K562 (cell line): ENCODE results near the gene ZNF219. TPM values are rescaled to one million over a fixed set of nuclear protein-coding genes. Genes with fewer than 3 reads are reported as not detected.

ENCODE experiments used
- CBX1 ChIP-seq: sonication (generic); IDR thresholded peaks from 2 replicates; pipeline ENCODE4 v1.6.1; 2016; ENCODE audit warnings: antibody characterized with exemption, low read depth, mild to moderate bottlenecking
- CTBP1 ChIP-seq: fragments of 450-650 bp; IDR thresholded peaks from 2 replicates; pipeline ENCODE4 v1.6.1; 2016; ENCODE audit warnings: borderline replicate concordance
- DDX20 ChIP-seq: fragments of 450-650 bp; IDR thresholded peaks from 2 replicates; pipeline ENCODE4 v1.6.1; 2016; ENCODE audit warnings: missing genetic modification characterization, low read depth, mild to moderate bottlenecking, missing compliant biosample characterization, moderate library complexity
- DNMT1 ChIP-seq: fragments of 450-650 bp; IDR thresholded peaks from 2 replicates; pipeline ENCODE4 v1.6.1; 2016; ENCODE audit warnings: antibody characterized with exemption, mild to moderate bottlenecking
- EP400 ChIP-seq: fragments of 450-650 bp; IDR thresholded peaks from 2 replicates; pipeline ENCODE4 v1.6.1; 2017; ENCODE audit warnings: antibody characterized with exemption, mild to moderate bottlenecking, moderate library complexity
- ESRRB ChIP-seq: fragments of 250-450 bp; sonication (Bioruptor Pico); IDR thresholded peaks from 2 replicates; pipeline ENCODE4 v1.5.0; 2020; ENCODE audit warnings: mild to moderate bottlenecking, moderate library complexity, borderline replicate concordance
- FOSL1 ChIP-seq: fragments of 200-800 bp; sonication (Bioruptor generic); conservative IDR thresholded peaks from 2 replicates; pipeline ENCODE4 v1.6.1; 2016; ENCODE audit warnings: missing genetic modification characterization, missing compliant biosample characterization
- FOXA1 ChIP-seq: fragments of 450-650 bp; IDR thresholded peaks from 2 replicates; pipeline ENCODE4 v1.6.1; 2016; ENCODE audit warnings: mild to moderate bottlenecking, borderline replicate concordance
- FOXK2 ChIP-seq, 2 experiments: fragments of 450-650 bp; IDR thresholded peaks in 1 of 2; conservative IDR thresholded peaks in 1 of 2; 2 replicates each; pipeline ENCODE4 v1.6.1; 2016; ENCODE audit warnings: low read depth in 2 of 2, mild to moderate bottlenecking in 1 of 2
- KLF6 ChIP-seq: fragments of 250-450 bp; sonication (Bioruptor Pico); IDR thresholded peaks from 2 replicates; pipeline ENCODE4 v1.4.0; 2020; ENCODE audit warnings: mild to moderate bottlenecking, moderate library complexity, borderline replicate concordance
- MEF2A ChIP-seq: IDR thresholded peaks from 2 replicates; pipeline ENCODE4 v1.6.1; 2011; ENCODE audit warnings: low read depth, mild to moderate bottlenecking, low read length, moderate library complexity; ENCODE audit not compliant: control insufficient read depth
- MYNN ChIP-seq, 2 experiments: sonication (generic); formaldehyde crosslinking in 1 of 2; IDR thresholded peaks; 2 replicates each; pipeline versions ENCODE4 v1.5.0 to v1.6.1; 2016 to 2020; ENCODE audit warnings: antibody characterized with exemption in 1 of 2, missing genetic modification reagents in 1 of 2
- NFIX ChIP-seq: fragments of 250-450 bp; sonication (Bioruptor Pico); IDR thresholded peaks from 2 replicates; pipeline ENCODE4 v1.4.0; 2020; ENCODE audit warnings: low read depth, mild to moderate bottlenecking, moderate library complexity
- POLR2AphosphoS5 ChIP-seq: IDR thresholded peaks from 2 replicates; pipeline ENCODE4 v1.6.1; 2011; ENCODE audit warnings: mild to moderate bottlenecking, low read depth, low read length, moderate library complexity; ENCODE audit not compliant: control insufficient read depth, insufficient read depth
- RB1 ChIP-seq: fragments of 450-650 bp; IDR thresholded peaks from 2 replicates; pipeline ENCODE4 v1.6.1; 2017; ENCODE audit warnings: low read depth, mild to moderate bottlenecking
- RBFOX2 ChIP-seq: fragments of 200-400 bp; formaldehyde crosslinking; IDR thresholded peaks from 2 replicates; pipeline ENCODE4 v1.6.1; 2017; ENCODE audit warnings: low read depth, mild to moderate bottlenecking, low read length, moderate library complexity
- SIN3B ChIP-seq: fragments of 450-650 bp; IDR thresholded peaks from 2 replicates; pipeline ENCODE4 v1.6.1; 2017; ENCODE audit warnings: low read depth, mild to moderate bottlenecking, moderate library complexity
- SMAD2 ChIP-seq: fragments of 150-350 bp; IDR thresholded peaks from 2 replicates; pipeline ENCODE4 v1.6.1; 2014; ENCODE audit warnings: low read depth, mild to moderate bottlenecking, low read length
- SRSF3 ChIP-seq: fragments of 200-400 bp; formaldehyde crosslinking; IDR thresholded peaks from 2 replicates; pipeline ENCODE4 v1.6.1; 2016; ENCODE audit warnings: mild to moderate bottlenecking, low read length, moderate library complexity; ENCODE audit not compliant: insufficient read depth
- TEAD4 ChIP-seq, 2 experiments: sonication (generic) in 1 of 2; formaldehyde crosslinking in 1 of 2; IDR thresholded peaks; 2 replicates each; pipeline versions ENCODE4 v1.6.1 to v1.8.0; 2012 to 2022; ENCODE audit warnings: borderline replicate concordance in 1 of 2, inconsistent platforms in 1 of 2, low read length in 1 of 2, mild to moderate bottlenecking in 1 of 2, missing genetic modification reagents in 1 of 2
- ZNF174 ChIP-seq: fragments of 250-450 bp; sonication (Bioruptor Pico); IDR thresholded peaks from 2 replicates; pipeline ENCODE4 v1.4.0; 2020; ENCODE audit warnings: mild to moderate bottlenecking
- ZNF507 ChIP-seq: conservative IDR thresholded peaks from 2 replicates; pipeline ENCODE4 v1.6.1; 2017; ENCODE audit warnings: missing genetic modification characterization, missing compliant biosample characterization
- ZNF699 ChIP-seq: fragments of 250-450 bp; sonication (Bioruptor Pico); IDR thresholded peaks from 2 replicates; pipeline ENCODE4 v1.8.0; 2021; ENCODE audit warnings: mild to moderate bottlenecking, moderate library complexity; ENCODE audit not compliant: insufficient replicate concordance
- ZNF766 ChIP-seq: fragments of 200-800 bp; sonication (Bioruptor generic); conservative IDR thresholded peaks from 2 replicates; pipeline ENCODE4 v1.6.1; 2016; ENCODE audit warnings: missing genetic modification characterization, missing compliant biosample characterization
- polyA plus RNA-seq, 8 experiments: library from polyadenylated mRNA; depleted of rRNA in 4 of 8; stranded (reverse) in 5 of 8; unstranded in 3 of 8; fragments of >200 nt; fragmentation: Nextera tagmentation in 2 of 8; fragmentation: Illumina TruSeq in 1 of 8; extraction: Ambion mirVana in 2 of 8; extraction: Trizol in 1 of 8; gene quantifications; 2 replicates each; pipeline versions ENCODE4 v1.2.1 to v1.2.3, GENCODE V29; 2011 to 2014; ENCODE audit warnings: inconsistent platforms in 1 of 8, missing spikeins in 1 of 8
- total RNA-seq, 7 experiments: library from RNA; depleted of rRNA in 6 of 7; stranded (reverse); fragments of >200 nt in 6 of 7; fragmentation: Illumina TruSeq in 2 of 7; extraction: Trizol in 2 of 7; gene quantifications; 2 replicates each; pipeline versions ENCODE4 v1.2.1 to v1.2.3, GENCODE V29; 2011 to 2021; ENCODE audit warnings: low replicate concordance in 1 of 7
- TF ChIP-seq, protein P1 (sequence below): fragments of 250-450 bp; sonication (Bioruptor Pico); IDR thresholded peaks from 2 replicates; pipeline ENCODE4 v1.5.0; 2021; ENCODE audit warnings: mild to moderate bottlenecking, borderline replicate concordance
- TF ChIP-seq, protein P2 (sequence below), 2 experiments: fragments of 250-450 bp in 1 of 2; fragments of 450-650 bp in 1 of 2; sonication (Bioruptor Pico) in 1 of 2; IDR thresholded peaks; 2 replicates each; pipeline versions ENCODE4 v1.6.1 to v1.8.0; 2016 to 2021; ENCODE audit warnings: mild to moderate bottlenecking in 2 of 2, moderate library complexity in 2 of 2, missing compliant biosample characterization in 1 of 2, missing genetic modification characterization in 1 of 2

The ZNF219 gene
- total and polyA plus RNA-seq, 9 of the 15 experiments (the other 6 are each of a cell fraction or from before 2014, with no cell fraction given), result 0.29 to 10.6 (median 2.8) TPM

DNA sequence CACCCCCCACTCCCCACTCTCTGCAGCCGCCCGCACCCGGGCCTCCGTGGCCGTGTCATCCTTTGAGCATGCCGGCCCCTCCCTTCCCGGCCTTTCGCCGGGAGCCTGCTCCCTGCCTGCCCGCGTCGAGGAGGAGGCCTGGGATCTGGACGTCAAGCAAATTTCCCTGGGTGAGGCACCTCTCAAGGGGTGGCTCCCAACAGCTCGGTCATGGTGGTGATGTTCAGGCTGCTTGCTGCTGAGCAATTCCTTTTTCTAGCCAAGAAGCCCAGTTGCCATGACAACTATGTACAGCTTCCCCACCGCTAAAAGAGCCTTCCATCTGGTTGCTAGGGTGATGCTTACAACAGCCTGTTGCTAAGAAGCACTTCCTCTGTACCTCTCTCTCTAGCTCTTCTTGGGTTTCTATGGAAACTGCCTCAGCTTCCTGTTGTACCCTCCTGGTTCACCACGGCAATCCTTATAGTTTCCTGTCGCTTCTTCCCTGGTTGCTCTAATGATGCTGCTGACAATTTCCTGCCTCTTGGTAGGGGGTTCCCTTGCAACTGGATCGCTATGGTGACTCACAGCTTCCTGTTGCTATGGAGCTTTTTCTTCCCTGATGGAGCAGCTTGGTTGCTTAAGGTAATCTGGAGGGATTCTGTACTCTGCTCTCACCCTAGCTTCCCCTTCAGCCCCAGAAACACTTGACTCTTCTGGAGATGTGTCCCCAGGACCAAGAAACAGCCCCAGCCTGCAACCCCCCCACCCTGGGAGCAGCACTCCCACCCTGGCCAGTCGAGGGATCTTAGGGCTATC is 11.0 kb downstream of the ZNF219 start (continued):
- TF ChIP-seq, protein P1, sequence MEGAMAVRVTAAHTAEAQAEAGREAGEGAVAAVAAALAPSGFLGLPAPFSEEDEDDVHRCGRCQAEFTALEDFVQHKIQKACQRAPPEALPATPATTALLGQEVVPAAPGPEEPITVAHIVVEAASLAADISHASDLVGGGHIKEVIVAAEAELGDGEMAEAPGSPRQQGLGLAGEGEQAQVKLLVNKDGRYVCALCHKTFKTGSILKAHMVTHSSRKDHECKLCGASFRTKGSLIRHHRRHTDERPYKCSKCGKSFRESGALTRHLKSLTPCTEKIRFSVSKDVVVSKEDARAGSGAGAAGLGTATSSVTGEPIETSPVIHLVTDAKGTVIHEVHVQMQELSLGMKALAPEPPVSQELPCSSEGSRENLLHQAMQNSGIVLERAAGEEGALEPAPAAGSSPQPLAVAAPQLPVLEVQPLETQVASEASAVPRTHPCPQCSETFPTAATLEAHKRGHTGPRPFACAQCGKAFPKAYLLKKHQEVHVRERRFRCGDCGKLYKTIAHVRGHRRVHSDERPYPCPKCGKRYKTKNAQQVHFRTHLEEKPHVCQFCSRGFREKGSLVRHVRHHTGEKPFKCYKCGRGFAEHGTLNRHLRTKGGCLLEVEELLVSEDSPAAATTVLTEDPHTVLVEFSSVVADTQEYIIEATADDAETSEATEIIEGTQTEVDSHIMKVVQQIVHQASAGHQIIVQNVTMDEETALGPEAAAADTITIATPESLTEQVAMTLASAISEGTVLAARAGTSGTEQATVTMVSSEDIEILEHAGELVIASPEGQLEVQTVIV (CRISPR knock-in tag), result no peak
- no peak for TF ChIP-seq RBFOX2
- no peak for TF ChIP-seq DNMT1
- TF ChIP-seq MYNN (IDR thresholded peaks at IDR 0.05), result peak; percentile 63; the same call in 1 of the 2 replicates
- no peak for TF ChIP-seq MYNN (CRISPR knock-in tag; IDR thresholded peaks at IDR 0.05)
- TF ChIP-seq ZNF174 (CRISPR knock-in tag), result no peak
- TF ChIP-seq SMAD2, result no peak
- no peak for TF ChIP-seq TEAD4 (IDR thresholded peaks at IDR 0.05; ENCODE audit: low read length)
- TF ChIP-seq TEAD4 (CRISPR knock-in tag; IDR thresholded peaks at IDR 0.05; ENCODE audit: borderline replicate concordance), result no peak
- TF ChIP-seq ZNF699 (CRISPR knock-in tag), result no peak
- TF ChIP-seq MEF2A, result no peak
- TF ChIP-seq ZNF766, result no peak
- TF ChIP-seq DDX20, result no peak
- no peak for TF ChIP-seq KLF6 (CRISPR knock-in tag)
- TF ChIP-seq RB1, result no peak
- no peak for TF ChIP-seq SIN3B
- no peak for TF ChIP-seq ZNF507
- TF ChIP-seq NFIX (CRISPR knock-in tag), result no peak
- no peak for TF ChIP-seq ESRRB (CRISPR knock-in tag)
- TF ChIP-seq FOXK2 (conservative IDR thresholded peaks at IDR 0.05 in 1 of 2, IDR thresholded peaks at IDR 0.05 in 1 of 2; ENCODE audit: low read depth in 2 of 2), result no peak
- no peak for TF ChIP-seq POLR2AphosphoS5
- TF ChIP-seq CBX1, result no peak
- TF ChIP-seq SRSF3, result no peak
- TF ChIP-seq FOSL1 (tag), result no peak
- TF ChIP-seq, protein P2, sequence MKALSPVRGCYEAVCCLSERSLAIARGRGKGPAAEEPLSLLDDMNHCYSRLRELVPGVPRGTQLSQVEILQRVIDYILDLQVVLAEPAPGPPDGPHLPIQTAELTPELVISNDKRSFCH (CRISPR knock-in tag; IDR thresholded peaks at IDR 0.05), result no peak
- TF ChIP-seq, protein P2 (tag; IDR thresholded peaks at IDR 0.05), result no peak
- TF ChIP-seq FOXA1, result no peak
- TF ChIP-seq EP400, result no peak
- peak; percentile 43; the same call in 1 of the 2 replicates for TF ChIP-seq CTBP1
